GM23338 (cell line): ENCODE measurements around the gene PRIM1. TPM values are rescaled to one million over a fixed set of nuclear protein-coding genes. Genes with fewer than 3 reads are reported as not detected.

Experiments used
- ATAC-seq: fragments of 200-7000 bp; cut with Tn5 transposase; 3 replicates; pipeline ENCODE4 v1.9.1; 2020
- DNase-seq: peaks from one replicate; pipeline ENCODE4 v3.0.0-alpha.2; 2015; ENCODE audit warnings: low spot score
- H2AFZ ChIP-seq: fragments of 200-600 bp; sonication (generic); 2 replicates; pipeline ENCODE4 v1.8.0; 2016; ENCODE audit warnings: antibody characterized with exemption, mild to moderate bottlenecking, moderate library complexity
- H3F3A ChIP-seq: fragments of 200-600 bp; sonication (generic); replicated peaks from 2 replicates; pipeline ENCODE4 v1.8.0; 2017; ENCODE audit warnings: antibody characterized with exemption, mixed run types, low read depth
- H3K27ac ChIP-seq: fragments of 200-600 bp; sonication (generic); 2 replicates; pipeline ENCODE4 v1.6.1; 2016; ENCODE audit warnings: low read depth
- H3K27me3 ChIP-seq: fragments of 200-600 bp; sonication (generic); 2 replicates; pipeline ENCODE4 v1.8.0; 2016; ENCODE audit warnings: mild to moderate bottlenecking, mixed run types, moderate library complexity; ENCODE audit not compliant: insufficient read depth
- H3K36me3 ChIP-seq: fragments of 200-600 bp; sonication (generic); 2 replicates; pipeline ENCODE4 v1.8.0; 2016; ENCODE audit warnings: mild to moderate bottlenecking; ENCODE audit not compliant: insufficient read depth
- H3K4me1 ChIP-seq: fragments of 200-600 bp; sonication (generic); 2 replicates; pipeline ENCODE4 v1.8.0; 2016; ENCODE audit warnings: mild to moderate bottlenecking, moderate library complexity; ENCODE audit not compliant: insufficient read depth
- H3K4me2 ChIP-seq: fragments of 200-600 bp; sonication (generic); 2 replicates; pipeline ENCODE4 v1.7.1; 2017; ENCODE audit warnings: mixed run types
- H3K4me3 ChIP-seq: fragments of 200-600 bp; sonication (generic); 2 replicates; pipeline ENCODE4 v1.6.1; 2016; ENCODE audit warnings: mixed run types
- H3K79me2 ChIP-seq: fragments of 200-600 bp; sonication (generic); replicated peaks from 2 replicates; pipeline ENCODE4 v1.8.0; 2017; ENCODE audit warnings: mild to moderate bottlenecking; ENCODE audit not compliant: insufficient read depth
- H3K9me2 ChIP-seq: fragments of 200-600 bp; sonication (generic); 2 replicates; pipeline ENCODE4 v1.8.0; 2017; ENCODE audit not compliant: insufficient read depth
- H4K20me1 ChIP-seq: fragments of 200-600 bp; sonication (generic); replicated peaks from 2 replicates; pipeline ENCODE4 v1.8.0; 2017; ENCODE audit warnings: mild to moderate bottlenecking; ENCODE audit not compliant: insufficient read depth
- H3K27ac Mint-ChIP-seq: 2 replicates; pipeline ENCODE4 v1.8.0; 2020; ENCODE audit warnings: inconsistent platforms, mild to moderate bottlenecking, moderate library complexity, mixed read lengths
- H3K27me3 Mint-ChIP-seq: 3 replicates; pipeline ENCODE4 v1.8.0; 2022; ENCODE audit warnings: low read depth, mild to moderate bottlenecking, moderate library complexity, mixed read lengths, inconsistent platforms; ENCODE audit not compliant: insufficient read depth, poor library complexity
- H3K36me3 Mint-ChIP-seq: 3 replicates; pipeline ENCODE4 v1.8.0; 2021; ENCODE audit warnings: low read depth, mild to moderate bottlenecking, inconsistent platforms, moderate library complexity, mixed read lengths
- H3K4me1 Mint-ChIP-seq: 3 replicates; pipeline ENCODE4 v1.8.0; 2020; ENCODE audit warnings: mild to moderate bottlenecking, inconsistent platforms, mixed read lengths
- H3K4me3 Mint-ChIP-seq: 3 replicates; pipeline ENCODE4 v1.8.0; 2021; ENCODE audit warnings: moderate library complexity, mild to moderate bottlenecking, inconsistent platforms, mixed read lengths
- H3K9me3 Mint-ChIP-seq: 3 replicates; pipeline ENCODE4 v1.8.0; 2020; ENCODE audit warnings: moderate library complexity, mild to moderate bottlenecking, inconsistent platforms, mixed read lengths
- CREB1 ChIP-seq: fragments of 250-450 bp; sonication (Bioruptor Pico); IDR thresholded peaks from 2 replicates; pipeline ENCODE4 v1.5.0; 2020; ENCODE audit warnings: low read depth, mild to moderate bottlenecking, moderate library complexity
- EZH2 ChIP-seq: fragments of 200-600 bp; sonication (generic); IDR thresholded peaks from one replicate; pipeline ENCODE4 v1.8.0; 2017; ENCODE audit warnings: antibody characterized with exemption, mild to moderate bottlenecking, low read depth; ENCODE audit not compliant: unreplicated experiment
- EZH2phosphoT487 ChIP-seq: fragments of 200-600 bp; sonication (generic); IDR thresholded peaks from one replicate; pipeline ENCODE4 v1.8.1; 2018; ENCODE audit warnings: antibody characterized with exemption; ENCODE audit not compliant: unreplicated experiment
- JUNB ChIP-seq: IDR thresholded peaks from one replicate; pipeline ENCODE4 v1.6.1; 2016; ENCODE audit warnings: antibody characterized with exemption; ENCODE audit not compliant: unreplicated experiment
- NANOG ChIP-seq: IDR thresholded peaks from 2 replicates; pipeline ENCODE4 v1.6.1; 2016; ENCODE audit warnings: antibody characterized with exemption, borderline replicate concordance
- POLR2AphosphoS5 ChIP-seq: IDR thresholded peaks from 2 replicates; pipeline ENCODE4 v1.6.1; 2016; ENCODE audit warnings: antibody characterized with exemption, low read depth
- REST ChIP-seq: IDR thresholded peaks from one replicate; pipeline ENCODE4 v1.6.1; 2018; ENCODE audit warnings: antibody characterized with exemption; ENCODE audit not compliant: unreplicated experiment
- STAT1 ChIP-seq: IDR thresholded peaks from one replicate; pipeline ENCODE4 v1.6.1; 2016; ENCODE audit warnings: antibody characterized with exemption; ENCODE audit not compliant: unreplicated experiment
- ZNF114 ChIP-seq: fragments of 250-450 bp; sonication (Bioruptor Pico); IDR thresholded peaks from 2 replicates; pipeline ENCODE4 v1.5.0; 2020; ENCODE audit warnings: mild to moderate bottlenecking, moderate library complexity
- ZNF331 ChIP-seq: fragments of 250-450 bp; sonication (Bioruptor Pico); IDR thresholded peaks from 2 replicates; pipeline ENCODE4 v1.5.0; 2020; ENCODE audit warnings: low read depth, mild to moderate bottlenecking, moderate library complexity
- ZNF462 ChIP-seq: fragments of 250-450 bp; sonication (Bioruptor Pico); IDR thresholded peaks from 2 replicates; pipeline ENCODE4 v1.5.0; 2020; ENCODE audit warnings: mild to moderate bottlenecking, moderate library complexity
- polyA plus RNA-seq: library from polyadenylated mRNA; unstranded; fragments of >200 nt; fragmentation: Nextera tagmentation; extraction: Ambion mirVana; gene quantifications from 2 replicates; pipeline ENCODE4 v1.2.1, GENCODE V29; 2016
- total RNA-seq: library from RNA; depleted of rRNA; stranded (reverse); fragments of >200 nt; shearing (Covaris generic); gene quantifications from 2 replicates; pipeline ENCODE4 v1.2.3, GENCODE V29; 2014
- TF ChIP-seq, protein P1 (sequence below), 2 experiments: fragments of 200-600 bp in 1 of 2; sonication (generic) in 1 of 2; conservative IDR thresholded peaks; 2 replicates each; pipeline versions ENCODE4 v1.5.1 to v1.6.1; 2016 to 2017; ENCODE audit warnings: antibody characterized with exemption in 2 of 2, low read depth in 2 of 2, mild to moderate bottlenecking in 2 of 2, moderate library complexity in 1 of 2
- TF ChIP-seq, protein P2 (sequence below): IDR thresholded peaks from 2 replicates; pipeline ENCODE4 v1.6.1; 2016; ENCODE audit warnings: antibody characterized with exemption

The PRIM1 gene
- total and polyA plus RNA-seq, 2 experiments from 2014 or later = 67.9 to 73.9 TPM

GRCh38 chr12:56785874-56786273 is 33.8 kb upstream of the PRIM1 start:
- no peaks in the 10 kb centered on the region for H3K79me2 ChIP-seq
- ATAC-seq (no peak), DNase-seq (no peak)
- H3F3A ChIP-seq = no peaks in the 10 kb centered on the region
- H4K20me1 ChIP-seq = no peaks in the 10 kb centered on the region
- Mint-ChIP-seq H3K9me3 (peaks cover 57% of the 10 kb centered on the region), H3K4me1 (no peaks in the 10 kb centered on the region; the same call in 2 of the 3 replicates), H3K27ac (no peak overlapping the region), H3K4me3 (no peak overlapping the region), H3K36me3 (peaks cover 51% of the 10 kb centered on the region), H3K27me3 (peaks cover 2% of the 10 kb centered on the region)
- H3K36me3 ChIP-seq = no peaks in the 10 kb centered on the region
- peaks cover 5% of the 10 kb centered on the region; the same call in 1 of the 2 replicates for H3K9me2 ChIP-seq
- no peaks in the 10 kb centered on the region for H3K27me3 ChIP-seq
- H3K27ac ChIP-seq = no peak overlapping the region
- TF ChIP-seq EZH2 = no peak
- no peak for TF ChIP-seq STAT1
- TF ChIP-seq POLR2AphosphoS5 = no peak
- TF ChIP-seq CREB1 (CRISPR knock-in tag) = no peak
- TF ChIP-seq, protein P1, sequence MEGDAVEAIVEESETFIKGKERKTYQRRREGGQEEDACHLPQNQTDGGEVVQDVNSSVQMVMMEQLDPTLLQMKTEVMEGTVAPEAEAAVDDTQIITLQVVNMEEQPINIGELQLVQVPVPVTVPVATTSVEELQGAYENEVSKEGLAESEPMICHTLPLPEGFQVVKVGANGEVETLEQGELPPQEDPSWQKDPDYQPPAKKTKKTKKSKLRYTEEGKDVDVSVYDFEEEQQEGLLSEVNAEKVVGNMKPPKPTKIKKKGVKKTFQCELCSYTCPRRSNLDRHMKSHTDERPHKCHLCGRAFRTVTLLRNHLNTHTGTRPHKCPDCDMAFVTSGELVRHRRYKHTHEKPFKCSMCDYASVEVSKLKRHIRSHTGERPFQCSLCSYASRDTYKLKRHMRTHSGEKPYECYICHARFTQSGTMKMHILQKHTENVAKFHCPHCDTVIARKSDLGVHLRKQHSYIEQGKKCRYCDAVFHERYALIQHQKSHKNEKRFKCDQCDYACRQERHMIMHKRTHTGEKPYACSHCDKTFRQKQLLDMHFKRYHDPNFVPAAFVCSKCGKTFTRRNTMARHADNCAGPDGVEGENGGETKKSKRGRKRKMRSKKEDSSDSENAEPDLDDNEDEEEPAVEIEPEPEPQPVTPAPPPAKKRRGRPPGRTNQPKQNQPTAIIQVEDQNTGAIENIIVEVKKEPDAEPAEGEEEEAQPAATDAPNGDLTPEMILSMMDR (conservative IDR thresholded peaks at IDR 0.05; ENCODE audit: low read depth in 2 of 2) = no peak
- TF ChIP-seq ZNF462 = no peak
- no peak for TF ChIP-seq NANOG
- TF ChIP-seq JUNB = no peak
- TF ChIP-seq ZNF114 (CRISPR knock-in tag) = no peak
- TF ChIP-seq, protein P2, sequence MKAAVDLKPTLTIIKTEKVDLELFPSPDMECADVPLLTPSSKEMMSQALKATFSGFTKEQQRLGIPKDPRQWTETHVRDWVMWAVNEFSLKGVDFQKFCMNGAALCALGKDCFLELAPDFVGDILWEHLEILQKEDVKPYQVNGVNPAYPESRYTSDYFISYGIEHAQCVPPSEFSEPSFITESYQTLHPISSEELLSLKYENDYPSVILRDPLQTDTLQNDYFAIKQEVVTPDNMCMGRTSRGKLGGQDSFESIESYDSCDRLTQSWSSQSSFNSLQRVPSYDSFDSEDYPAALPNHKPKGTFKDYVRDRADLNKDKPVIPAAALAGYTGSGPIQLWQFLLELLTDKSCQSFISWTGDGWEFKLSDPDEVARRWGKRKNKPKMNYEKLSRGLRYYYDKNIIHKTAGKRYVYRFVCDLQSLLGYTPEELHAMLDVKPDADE = no peak
- no peak for TF ChIP-seq ZNF331
- TF ChIP-seq REST = no peak
- no peak for TF ChIP-seq EZH2phosphoT487
- H2AFZ ChIP-seq = no peak overlapping the region
- no peak overlapping the region for H3K4me2 ChIP-seq
- no peaks in the 10 kb centered on the region for H3K4me1 ChIP-seq
- H3K4me3 ChIP-seq = no peak overlapping the region
